Smooth muscle cell of the brain vasculature (primary cell): ENCODE results near the gene PCDH19.

Experiments used
- DNase-seq: peaks from one replicate; pipeline ENCODE4 v3.0.0-alpha.2; 2012; ENCODE audit warnings: low read depth, low spot score

PCDH19 gene

DNA sequence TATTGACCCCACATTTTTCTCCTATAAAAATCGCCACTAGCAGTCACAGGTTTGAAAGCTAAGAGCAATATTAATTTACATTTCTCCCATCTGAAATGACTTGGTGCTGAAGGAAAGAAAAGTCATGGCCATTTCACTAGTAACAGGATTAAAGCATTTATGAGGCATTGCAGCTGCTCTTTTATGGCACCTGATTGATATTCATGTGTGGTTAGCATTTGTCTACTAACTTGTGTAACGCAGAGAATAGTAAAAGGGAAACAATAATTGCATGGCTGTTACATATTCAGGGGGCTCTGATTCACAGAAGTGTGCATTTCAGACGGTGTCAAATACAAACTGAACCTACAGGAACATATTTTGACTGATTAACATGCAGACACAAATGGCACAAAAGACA lies 5.2 kb downstream of the PCDH19 start:
- DNase-seq: no peak

DNA sequence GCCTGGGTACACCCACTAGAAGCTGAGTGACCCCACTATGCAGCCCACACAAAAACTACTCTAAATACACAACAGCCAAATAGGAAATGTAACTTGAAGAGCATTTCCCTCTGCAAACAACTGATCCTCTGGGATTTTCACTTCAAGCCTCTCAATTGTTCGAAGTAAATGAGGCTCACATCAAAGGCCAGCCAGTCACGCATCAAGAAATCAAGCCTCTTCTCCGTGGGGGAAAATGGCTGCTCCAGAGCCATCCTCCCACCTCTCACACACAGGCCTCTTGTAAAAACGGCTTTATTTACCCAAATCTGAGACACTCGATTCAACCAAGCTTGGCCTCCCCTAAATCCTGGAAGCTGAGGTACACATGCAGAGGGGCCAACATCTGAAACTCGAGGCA lies 14.3 kb downstream of the PCDH19 start:
- DNase-seq: no peak

DNA sequence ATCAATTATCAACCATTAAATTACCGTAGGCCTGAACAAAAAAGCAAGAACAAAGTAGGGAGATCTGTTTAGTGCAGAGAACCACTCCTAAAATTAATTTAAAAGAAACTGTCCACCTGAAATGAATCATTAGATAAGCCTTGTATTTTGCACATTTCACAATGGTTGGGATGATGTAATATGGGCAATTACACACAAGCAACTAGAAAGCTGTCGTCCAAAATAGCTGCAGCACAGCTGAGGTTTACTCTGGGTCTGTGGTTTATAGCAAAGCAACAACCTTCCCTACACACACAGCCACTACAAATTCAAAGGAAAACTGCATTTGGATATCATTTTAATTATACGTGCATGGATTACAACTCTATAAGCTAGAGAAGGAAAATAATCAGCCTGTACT lies 28.5 kb downstream of the PCDH19 start:
- DNase-seq: no peak

DNA sequence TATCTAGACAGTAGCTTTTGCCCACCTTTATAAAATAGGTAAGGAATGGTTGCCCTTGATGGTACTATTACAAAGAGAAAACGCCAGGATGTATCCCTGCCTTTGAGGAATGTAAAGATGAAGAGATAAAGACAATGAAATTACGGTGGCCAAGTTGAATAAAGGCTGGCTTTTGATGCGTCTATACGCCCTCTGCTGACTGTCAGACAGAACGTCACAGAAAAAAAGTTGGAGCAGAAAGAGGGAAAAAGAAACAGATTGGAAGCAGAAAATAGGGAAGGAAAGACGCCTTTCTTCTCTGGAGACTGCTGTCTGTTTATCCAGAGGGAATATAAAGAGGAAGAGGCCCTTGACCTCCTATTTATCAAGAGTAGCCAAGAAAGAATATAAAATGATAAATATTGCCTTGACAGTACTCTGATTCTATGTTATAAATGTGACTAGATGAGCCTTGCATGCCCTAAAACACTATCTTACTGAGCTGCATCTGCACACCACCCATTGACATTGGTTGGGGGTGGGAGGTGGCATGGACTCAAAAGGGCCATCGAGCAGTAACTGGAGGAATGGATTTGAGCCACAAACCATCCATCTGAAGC lies 30.6 kb downstream of the PCDH19 start:
- DNase-seq: peak; percentile 1

DNA sequence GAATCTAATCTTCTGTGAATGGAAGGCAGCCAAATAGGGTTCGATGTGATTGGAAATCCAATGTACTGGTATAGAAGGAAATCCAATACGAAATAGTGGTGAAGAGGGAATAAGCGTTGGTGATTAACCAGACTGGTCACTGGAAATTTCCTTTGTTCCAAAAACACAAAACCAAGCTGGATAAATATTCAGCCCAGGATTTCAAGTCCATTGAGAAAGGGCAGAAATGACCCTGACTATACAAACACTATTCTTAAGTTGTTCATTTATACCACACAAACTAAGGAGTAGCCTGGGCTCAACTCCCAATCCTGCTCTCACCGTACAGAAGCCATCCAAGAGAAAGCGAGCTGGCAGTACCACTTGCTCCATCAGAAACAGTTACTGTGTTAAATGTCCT lies 32.2 kb downstream of the PCDH19 start:
- DNase-seq: no peak

DNA sequence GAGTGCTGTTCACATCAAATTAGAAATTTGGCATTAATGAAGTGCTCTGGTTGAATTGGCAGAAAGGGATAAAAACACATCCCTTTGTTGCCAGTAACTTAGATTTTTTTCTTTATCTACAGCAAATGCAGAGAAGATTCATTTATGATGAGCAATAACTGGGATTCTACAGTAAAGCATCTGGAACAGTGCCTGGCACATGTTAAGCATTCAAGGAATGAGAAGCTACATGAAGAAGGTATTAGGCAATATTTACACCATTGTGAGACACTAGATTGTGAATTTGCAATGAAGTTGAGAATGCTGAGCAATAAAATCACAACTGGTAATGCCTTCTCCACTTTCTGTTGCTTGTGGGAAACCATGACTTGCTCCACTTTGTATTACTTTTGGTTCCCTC lies 33.5 kb downstream of the PCDH19 start:
- DNase-seq: no peak

DNA sequence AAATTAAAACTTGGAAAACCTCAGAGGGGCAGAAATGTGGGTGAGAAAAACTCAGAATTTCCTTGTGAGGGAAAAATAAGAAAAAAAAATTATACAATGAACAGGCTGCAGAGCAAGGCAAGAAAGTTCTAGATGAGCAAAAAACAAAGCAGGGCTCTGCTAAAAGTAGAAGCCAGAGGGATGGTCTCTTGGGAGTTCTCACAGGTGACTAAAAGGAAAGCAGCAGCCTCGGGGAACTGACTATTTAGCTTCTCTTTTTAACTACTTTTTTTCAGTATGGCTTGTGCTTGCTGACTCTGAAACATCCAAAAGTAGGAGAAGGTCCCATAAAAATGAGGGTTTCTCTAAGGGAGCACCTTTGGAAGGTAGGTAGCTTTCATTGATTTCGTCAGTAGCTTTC lies 36.4 kb downstream of the PCDH19 start:
- DNase-seq: no peak

DNA sequence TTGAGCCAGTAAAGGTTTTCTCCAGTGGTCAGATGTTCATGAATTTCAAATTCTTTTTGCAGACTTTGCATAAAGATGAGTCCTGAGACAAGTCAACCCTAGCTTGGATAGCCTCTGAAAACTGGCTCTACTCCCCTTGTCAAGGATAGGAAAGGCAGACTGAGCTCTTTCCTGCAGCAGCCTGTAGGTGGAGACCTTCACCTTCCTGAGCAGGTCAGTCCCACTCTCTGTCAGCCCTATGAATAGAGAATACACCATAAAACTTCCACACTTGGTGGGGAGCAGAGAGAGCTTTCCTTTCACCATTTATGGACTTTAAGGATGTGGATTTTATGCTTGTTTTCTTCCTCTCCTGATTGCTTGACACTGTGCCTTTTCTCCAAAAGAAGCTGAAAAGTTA lies 41.9 kb downstream of the PCDH19 start:
- DNase-seq: no peak

DNA sequence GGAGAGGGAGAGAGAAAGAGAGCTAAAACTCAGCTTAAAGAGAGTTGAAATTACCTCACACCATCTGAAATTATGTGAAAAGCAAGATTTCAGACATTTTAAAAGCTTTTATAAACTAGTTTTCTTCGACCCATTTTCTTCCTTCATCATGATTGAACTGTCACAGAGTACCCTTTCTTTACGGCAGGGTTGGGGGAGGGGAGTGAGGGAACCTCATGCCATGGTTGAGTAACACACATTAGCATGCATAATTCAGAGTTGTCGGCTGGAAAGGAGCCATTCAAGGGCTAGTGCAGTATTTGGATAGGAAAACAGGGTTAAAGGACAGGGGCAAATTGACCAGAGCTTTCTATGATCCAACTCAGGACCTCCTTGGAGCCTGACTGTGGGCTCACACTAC lies 46.2 kb downstream of the PCDH19 start:
- DNase-seq: no peak

DNA sequence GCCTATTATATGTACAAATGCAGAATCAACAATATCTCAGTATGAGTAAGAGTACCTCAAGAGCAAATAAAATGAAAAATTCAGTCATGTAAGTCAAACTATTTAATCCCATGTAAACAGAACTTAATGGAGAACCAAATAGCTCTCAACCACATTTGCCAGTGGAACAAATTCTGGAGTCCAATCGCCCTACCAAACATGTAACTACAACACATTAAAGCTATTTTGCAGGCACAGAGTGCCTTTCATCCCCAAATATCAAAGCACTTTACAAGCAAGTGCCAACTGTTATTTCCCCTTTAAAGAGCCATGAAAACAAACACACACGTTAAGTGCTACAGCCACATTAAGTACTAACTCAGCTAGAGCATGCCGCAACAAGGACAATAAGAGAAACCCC lies 51.3 kb downstream of the PCDH19 start:
- no peak for DNase-seq

DNA sequence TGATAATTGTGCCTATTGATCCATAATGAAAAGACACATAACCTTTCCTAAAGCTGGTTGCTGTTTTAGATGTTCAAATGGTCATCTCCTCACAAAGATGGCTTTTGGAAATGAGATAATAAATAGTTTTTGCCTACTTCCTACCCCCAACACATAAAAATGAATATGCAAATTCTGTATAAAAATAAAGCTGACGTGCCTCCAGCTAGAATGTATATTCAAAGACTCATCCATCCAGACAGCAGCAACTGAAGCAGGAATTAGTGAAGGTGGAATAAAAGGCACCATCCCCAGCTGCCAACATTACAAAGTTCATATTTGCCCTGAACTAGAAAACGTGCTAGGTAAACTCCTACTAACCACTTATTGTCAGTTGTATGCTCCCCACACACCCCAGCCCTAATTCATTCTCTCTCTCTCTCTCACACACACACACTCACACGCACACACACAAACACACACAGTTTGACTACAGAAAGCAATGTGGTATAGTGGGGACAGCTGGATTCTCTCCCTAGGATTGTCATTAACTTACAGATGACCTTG lies 53.6 kb downstream of the PCDH19 start:
- DNase-seq: no peak

DNA sequence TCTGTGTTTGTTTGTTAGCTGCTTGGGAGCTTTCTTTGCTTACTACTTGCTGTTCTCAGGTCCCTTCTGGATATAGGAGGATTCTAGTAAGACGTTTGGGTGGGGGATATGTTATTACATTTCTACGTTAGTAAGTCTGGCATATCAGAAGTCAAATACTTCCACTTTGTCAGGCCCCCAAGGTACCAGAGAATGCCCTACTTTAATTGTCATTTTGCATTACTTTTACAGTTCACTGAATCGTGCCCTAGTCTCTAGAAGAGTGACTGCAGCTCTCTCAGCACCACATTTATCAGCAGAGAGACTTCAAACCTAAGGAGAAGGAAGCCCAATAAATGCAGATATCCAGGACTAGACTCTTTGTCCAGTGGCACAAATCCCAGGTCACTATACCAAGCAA lies 54.4 kb downstream of the PCDH19 start:
- no peak for DNase-seq

DNA sequence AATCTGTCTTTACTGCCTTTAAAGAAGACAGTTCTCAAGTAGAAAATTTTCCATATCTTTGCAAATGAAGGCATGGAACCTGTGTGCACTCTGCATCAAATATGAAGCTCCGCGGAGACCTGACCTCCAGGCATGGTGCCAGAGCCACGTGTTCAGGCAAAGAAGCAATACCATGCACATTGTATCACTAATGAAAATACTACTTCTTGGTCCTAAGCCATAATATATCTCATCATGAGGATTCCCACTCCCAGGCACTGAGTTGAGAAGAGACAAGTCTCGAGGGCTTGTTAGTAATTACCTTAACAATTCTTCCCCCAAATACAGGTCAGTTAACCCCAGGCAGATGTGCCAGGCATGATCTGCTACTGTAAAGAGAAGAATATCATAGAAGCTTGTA lies 56.7 kb downstream of the PCDH19 start:
- no peak for DNase-seq

DNA sequence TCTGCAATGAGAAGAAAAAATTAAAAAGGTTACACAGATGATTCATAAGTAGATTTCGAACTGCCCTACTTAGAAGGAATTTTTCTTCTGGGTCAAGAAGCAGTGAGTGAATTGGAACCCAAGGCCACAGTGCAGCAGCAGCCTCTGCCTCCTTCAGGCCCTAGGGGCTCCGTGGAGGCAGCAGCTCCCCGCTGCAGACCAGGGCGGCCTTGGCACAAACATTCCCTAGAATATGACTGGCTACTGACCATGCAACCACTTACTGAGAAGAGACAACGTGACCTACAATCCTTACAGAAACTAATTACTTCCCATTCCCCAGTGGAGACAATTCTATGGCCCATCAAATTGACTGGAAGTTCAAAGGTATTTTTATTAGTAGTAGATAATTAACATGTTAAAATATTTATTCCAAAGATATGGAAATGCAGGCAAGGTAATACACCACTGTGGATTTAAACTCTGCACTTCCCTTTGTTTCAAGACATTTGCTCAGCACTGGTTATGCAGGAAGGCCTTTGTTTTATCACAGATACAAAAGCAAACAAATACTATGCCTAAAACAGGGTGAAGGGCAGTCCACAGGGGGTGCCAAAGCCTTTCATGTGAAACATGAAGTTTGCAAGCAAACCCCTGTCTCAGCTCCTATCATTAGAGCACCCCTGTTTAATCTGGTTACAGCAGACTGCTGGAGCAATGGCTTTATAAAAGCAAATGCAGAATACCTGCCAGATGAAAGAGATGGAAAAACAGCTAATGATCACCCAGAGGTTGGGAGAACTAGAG lies 59.2 kb downstream of the PCDH19 start:
- no peak for DNase-seq

DNA sequence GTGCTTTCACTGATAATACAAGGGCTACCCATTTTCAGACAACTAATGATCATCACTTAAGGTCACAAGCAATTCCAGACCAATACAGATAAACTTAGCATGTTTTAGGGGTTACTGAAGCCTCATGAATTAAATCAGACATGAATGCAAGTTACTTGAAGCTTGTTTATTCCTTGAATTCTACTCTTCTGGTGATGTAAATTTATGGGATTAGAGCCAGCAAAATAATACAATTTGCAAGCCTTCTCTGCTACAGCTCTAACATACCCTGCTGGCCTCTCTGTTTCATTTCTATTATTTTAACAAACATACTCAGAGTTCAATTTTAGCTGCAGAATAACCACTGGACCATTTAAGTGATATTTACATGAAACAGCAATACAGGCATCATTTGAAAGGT lies 60.7 kb downstream of the PCDH19 start:
- DNase-seq: no peak

DNA sequence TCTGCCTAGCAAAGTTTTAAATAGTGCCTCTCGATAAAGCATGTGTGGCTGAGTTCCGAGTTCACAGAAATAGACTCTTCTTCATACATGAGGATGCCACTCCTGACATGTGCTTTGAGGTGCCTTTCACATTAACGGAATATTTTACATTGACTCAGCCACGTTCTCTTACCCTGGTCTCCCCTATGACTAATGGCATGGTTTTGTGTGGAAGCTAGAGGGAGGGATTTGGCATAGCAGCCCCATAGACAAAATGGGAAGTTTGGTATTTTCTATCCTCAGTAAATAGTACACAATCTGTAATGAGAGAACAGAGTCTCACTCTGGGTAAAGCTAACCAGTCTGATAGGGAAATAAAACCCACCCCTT lies 68.9 kb downstream of the PCDH19 start:
- no peak for DNase-seq

DNA sequence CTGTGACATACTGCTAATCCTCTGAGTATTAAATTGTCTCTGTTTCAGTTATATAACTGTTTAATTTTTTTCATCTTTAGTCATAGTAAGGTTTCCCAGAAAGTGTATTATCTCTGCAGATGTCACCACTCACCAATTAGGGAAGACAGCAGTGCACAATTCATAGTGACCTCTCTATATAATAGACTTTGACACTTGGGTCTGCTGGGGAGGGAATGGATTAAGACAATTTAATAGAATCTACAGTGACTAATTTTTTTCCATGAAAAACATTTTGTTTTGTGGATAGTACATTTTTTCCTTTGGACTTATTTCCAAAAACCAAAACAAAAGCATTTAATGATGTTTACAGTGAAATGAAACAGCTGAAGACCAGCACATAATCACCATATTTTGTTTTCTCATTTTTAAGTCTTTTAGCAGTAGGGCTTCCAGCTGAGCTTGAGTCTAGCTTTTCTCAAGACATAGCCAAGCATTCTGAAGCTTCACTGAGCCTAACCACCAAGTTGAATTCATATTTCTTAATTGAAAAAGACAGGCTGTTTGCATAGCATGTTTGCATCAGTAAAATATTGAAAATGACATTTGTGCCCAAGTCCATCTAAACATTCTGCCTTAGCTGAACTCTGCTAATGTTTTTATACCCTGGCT lies 69.5 kb downstream of the PCDH19 start:
- no peak for DNase-seq

DNA sequence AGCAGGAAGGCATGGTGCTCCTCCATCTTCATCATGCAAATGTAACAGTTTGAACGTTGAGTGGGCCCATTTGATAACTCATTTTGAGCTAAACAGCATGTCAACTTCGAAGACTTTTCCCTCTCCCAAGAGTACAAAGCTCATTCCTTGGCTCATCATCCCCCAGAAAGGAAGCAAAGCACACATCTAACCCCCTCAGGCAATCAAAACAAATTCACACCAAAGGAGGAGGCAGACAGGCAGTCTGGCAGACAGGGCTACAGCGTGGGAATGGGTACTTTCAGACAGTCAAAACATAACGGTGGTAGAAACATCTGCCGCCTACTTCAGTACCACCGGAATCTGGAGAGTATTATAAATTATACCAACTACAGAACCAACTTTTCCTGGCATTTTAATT lies 81.7 kb downstream of the PCDH19 start:
- DNase-seq: no peak

DNA sequence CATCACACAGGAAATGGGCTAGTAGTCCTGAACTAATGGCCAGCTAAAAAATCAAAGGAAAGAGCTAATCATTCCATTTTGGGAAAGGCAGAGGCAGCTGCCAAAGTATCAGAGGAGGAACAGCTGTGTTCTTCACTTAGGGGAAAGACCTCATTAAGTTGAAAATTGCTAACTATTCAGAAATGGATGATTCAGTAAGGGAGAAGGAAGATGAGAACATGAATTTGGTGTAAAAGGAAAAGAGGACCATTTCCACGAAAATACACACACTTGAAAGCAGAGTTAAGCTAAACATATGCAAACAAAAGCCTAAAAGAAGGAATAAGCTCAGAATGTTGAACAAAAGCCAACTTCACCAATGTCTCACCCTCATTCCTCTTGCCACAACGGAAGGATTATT lies 90.4 kb downstream of the PCDH19 start:
- DNase-seq: no peak

DNA sequence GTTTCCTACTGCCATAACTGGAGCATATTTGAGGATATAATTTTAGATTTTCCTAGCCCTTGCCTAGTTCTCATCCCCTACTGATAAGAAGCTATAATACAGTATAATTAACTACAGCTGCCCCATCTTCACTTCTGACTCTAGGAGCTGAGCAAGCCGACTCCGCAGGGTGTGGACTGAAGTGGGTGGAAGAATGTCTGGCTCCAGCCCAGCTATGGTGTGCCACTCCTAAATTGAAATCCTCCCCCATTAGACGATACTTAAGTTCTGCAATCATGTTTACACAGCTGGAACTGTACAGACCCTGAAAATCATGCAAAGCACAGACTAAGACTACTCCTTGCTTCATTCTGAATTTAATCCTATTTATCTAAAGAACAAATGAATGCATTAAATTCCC lies 93.1 kb downstream of the PCDH19 start:
- DNase-seq: no peak

DNA sequence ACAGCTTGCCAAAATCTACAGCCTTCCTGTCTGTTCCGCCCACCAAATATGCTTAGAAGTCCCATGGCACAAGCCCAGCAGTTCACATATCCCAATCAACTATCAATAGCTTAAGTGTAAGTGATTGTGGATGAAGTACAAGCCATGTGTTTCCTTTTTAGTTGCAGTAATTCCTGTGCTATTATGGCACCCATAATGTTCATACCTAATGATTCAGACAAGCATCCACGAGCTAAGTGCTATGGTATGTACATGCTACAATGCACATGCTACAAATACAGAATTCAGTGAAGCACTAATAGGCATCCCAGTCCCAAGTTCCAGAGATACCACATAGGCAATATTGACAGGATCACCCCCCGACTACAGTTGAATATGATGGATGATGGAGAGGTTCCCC lies 94.5 kb downstream of the PCDH19 start:
- no peak for DNase-seq

DNA sequence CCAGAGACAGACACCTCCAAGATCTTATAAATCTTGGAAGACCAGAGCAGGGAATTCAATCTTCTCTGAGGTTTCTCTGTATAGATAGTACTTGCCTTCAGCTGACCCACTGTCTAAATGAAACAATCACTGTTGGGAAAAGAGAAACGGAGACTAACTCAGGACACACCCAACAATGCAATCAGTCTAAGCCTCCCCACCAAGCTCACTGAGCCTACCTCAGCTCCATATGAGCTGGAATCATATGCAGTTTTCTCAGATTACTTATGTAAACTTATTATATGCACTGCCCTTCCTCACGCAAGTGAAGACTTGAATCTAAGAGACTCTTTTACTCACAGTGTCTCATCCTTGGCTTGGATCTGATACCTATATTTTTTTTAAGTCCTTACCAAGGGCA lies 110.5 kb downstream of the PCDH19 start:
- no peak for DNase-seq

DNA sequence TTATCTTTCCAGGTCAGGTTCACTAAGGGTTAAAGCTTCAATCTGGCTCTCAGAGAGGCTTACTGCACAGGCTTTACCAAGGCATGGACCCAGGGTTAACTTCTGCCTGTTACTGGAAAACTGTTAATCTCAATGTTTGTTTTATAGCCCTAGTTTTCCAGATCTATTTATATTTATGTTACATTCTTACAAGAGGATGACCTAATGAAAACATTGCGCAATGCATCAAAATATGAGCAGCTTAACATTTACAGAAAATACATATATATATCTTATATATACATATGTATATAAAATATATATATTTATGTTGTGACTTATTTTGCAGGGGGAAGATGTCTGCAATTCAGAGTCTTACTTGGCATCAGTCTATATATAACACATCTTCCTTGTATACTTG lies 112.3 kb downstream of the PCDH19 start:
- DNase-seq: no peak
